GM11168 (cell line): ENCODE measurements around the gene RPTOR.
"Not testable (repeated sequence)": the region's sequence is repeated elsewhere in the genome, so short reads cannot be mapped to it uniquely, and the experiment has no call there.

Experiments
- in situ Hi-C: fragments of 300-500 bp; cut with MboI; formaldehyde crosslinking; loops from one replicate; pipeline ENCODE4 v1.12.0; 2022; ENCODE audit warnings: low sequenced_read_pairs; ENCODE audit not compliant: unreplicated experiment

Gene RPTOR

GRCh38 chr17:80537386-80537785 is 7.3 kb upstream of the RPTOR start:
- in situ Hi-C loops: not testable (repeated sequence)

- in situ Hi-C loops: no loop called here
These were observed 6.2 kb upstream of the RPTOR start for GRCh38 chr17:80538484-80538883.

- in situ Hi-C loops: no loop called here
These were observed 5.5 kb upstream of the RPTOR start for GRCh38 chr17:80539022-80539641.

- in situ Hi-C loops: no loop called here
These were observed 825 bp downstream of the RPTOR start for GRCh38 chr17:80545499-80545826.

GRCh38 chr17:80546267-80546666 is 1.6 kb downstream of the RPTOR start:
- in situ Hi-C loops: no loop called here

- in situ Hi-C loops: no loop called here
These were observed 7.9 kb downstream of the RPTOR start for GRCh38 chr17:80552523-80552922.

- in situ Hi-C loops: no loop called here
These were observed 10.6 kb downstream of the RPTOR start for GRCh38 chr17:80555266-80555665.

- in situ Hi-C loops: no loop called here
These were observed 13.4 kb downstream of the RPTOR start for GRCh38 chr17:80558046-80558445.

GRCh38 chr17:80559825-80560251 is 15.2 kb downstream of the RPTOR start:
- in situ Hi-C loops: no loop called here

GRCh38 chr17:80561541-80562114 is 17.0 kb downstream of the RPTOR start:
- in situ Hi-C loops: no loop called here

- in situ Hi-C loops: no loop called here
These were observed 19.9 kb downstream of the RPTOR start for GRCh38 chr17:80564545-80564944.

- in situ Hi-C loops: no loop called here
These were observed 20.9 kb downstream of the RPTOR start for GRCh38 chr17:80565343-80566053.

- in situ Hi-C loops: no loop called here
These were observed 21.4 kb downstream of the RPTOR start for GRCh38 chr17:80566054-80566400.

- in situ Hi-C loops: no loop called here
These were observed 23.6 kb downstream of the RPTOR start for GRCh38 chr17:80568246-80568645.

- in situ Hi-C loops: loop anchor here (10.0 kb wide), 1 partner anchor 145 kb away; no protein-coding TSS in a partner anchor
These were observed 25.3 kb downstream of the RPTOR start for GRCh38 chr17:80569924-80570323.

GRCh38 chr17:80573701-80574100 is 29.1 kb downstream of the RPTOR start:
- in situ Hi-C loops: loop anchor here (10.0 kb wide), 1 partner anchor 149 kb away; no protein-coding TSS in a partner anchor

- in situ Hi-C loops: loop anchor here (10.0 kb wide), 1 partner anchor 150 kb away; no protein-coding TSS in a partner anchor
These were observed 29.9 kb downstream of the RPTOR start for GRCh38 chr17:80574496-80574895.

GRCh38 chr17:80575057-80575875 is 30.6 kb downstream of the RPTOR start:
- in situ Hi-C loops: loop anchor here (10.0 kb wide), 1 partner anchor 150 kb away; no protein-coding TSS in a partner anchor

GRCh38 chr17:80577876-80578570 is 33.4 kb downstream of the RPTOR start:
- in situ Hi-C loops: loop anchor here (10.0 kb wide), 1 partner anchor 153 kb away; no protein-coding TSS in a partner anchor
